ENCODE data around the gene IMPACT.

- no peak for TF ChIP-seq CTCF (conservative IDR thresholded peaks at IDR 0.05; ENCODE audit: low read depth, low read length)
- TF ChIP-seq RCOR1 (IDR thresholded peaks at IDR 0.05; ENCODE audit: insufficient replicate concordance, low read length), result no peak
- TF ChIP-seq POLR2A (IDR thresholded peaks at IDR 0.05; ENCODE audit: low read depth, low read length), result no peak
- TF ChIP-seq CEBPB (IDR thresholded peaks at IDR 0.05; ENCODE audit: low read depth, low read length), result no peak
- TF ChIP-seq CHD1 (IDR thresholded peaks at IDR 0.05; ENCODE audit: low read depth, low read length), result no peak
- TF ChIP-seq, protein P1, sequence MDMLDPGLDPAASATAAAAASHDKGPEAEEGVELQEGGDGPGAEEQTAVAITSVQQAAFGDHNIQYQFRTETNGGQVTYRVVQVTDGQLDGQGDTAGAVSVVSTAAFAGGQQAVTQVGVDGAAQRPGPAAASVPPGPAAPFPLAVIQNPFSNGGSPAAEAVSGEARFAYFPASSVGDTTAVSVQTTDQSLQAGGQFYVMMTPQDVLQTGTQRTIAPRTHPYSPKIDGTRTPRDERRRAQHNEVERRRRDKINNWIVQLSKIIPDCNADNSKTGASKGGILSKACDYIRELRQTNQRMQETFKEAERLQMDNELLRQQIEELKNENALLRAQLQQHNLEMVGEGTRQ (IDR thresholded peaks at IDR 0.05; ENCODE audit: low read depth, low read length), result no peak
- TF ChIP-seq MXI1 (IDR thresholded peaks at IDR 0.05; ENCODE audit: borderline replicate concordance, low read depth, low read length), result no peak
- TF ChIP-seq MAZ (IDR thresholded peaks at IDR 0.05; ENCODE audit: borderline replicate concordance, low read depth, low read length), result no peak
- TF ChIP-seq FOS (IDR thresholded peaks at IDR 0.05; ENCODE audit: low read depth, low read length), result no peak
- TF ChIP-seq BHLHE40 (IDR thresholded peaks at IDR 0.05; ENCODE audit: low read depth, low read length), result no peak
- no peak for TF ChIP-seq RAD21 (IDR thresholded peaks at IDR 0.05; ENCODE audit: low read length)
- no peak for TF ChIP-seq SMC3 (IDR thresholded peaks at IDR 0.05; ENCODE audit: low read depth, low read length)
These were observed 2.2 kb downstream of the IMPACT start for GRCh38 chr18:24428709-24429108.
